ENCODE measurements around the gene TNS3.
A peak's percentile ranks its signal among the peaks of the same experiment; 100 is the strongest.
"Not testable (repeated sequence)": the region's sequence is repeated elsewhere in the genome, so short reads cannot be mapped to it uniquely, and the experiment has no call there.

Gene TNS3

DNA sequence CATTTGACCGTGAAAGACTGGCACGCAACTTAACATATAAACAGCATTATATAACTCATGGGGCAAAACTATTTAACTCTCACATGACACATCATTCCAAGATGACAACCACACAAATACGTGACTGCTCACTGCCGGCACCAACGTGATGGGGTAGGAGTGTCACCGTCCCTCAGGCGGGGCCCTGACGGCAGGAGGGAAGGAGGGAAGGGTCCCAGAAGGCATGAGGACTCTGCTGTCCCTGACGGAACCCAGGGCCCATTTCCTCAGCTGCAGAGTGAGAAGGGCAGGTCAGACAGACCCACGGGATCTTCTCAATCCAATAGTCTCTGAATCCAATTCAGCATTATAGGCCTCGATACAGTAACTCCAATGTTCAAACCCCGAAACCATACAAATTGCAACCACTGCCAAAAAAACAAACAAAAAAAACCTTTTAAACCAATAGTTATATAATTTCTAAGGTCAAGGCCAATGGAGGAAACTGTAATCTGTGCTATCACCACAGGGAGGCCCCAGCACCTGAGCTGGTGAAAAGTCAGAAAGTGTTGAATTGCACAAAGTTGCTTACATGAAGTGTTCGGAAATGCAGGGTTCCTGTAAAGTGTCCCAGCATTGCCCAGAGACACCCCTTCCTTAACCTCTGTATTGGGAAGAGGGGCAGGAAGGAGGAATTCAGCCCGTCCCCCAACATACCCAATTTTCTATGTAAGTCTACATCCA, 137.4 kb downstream of the TNS3 start:
- DNase-seq, result no peak

DNA sequence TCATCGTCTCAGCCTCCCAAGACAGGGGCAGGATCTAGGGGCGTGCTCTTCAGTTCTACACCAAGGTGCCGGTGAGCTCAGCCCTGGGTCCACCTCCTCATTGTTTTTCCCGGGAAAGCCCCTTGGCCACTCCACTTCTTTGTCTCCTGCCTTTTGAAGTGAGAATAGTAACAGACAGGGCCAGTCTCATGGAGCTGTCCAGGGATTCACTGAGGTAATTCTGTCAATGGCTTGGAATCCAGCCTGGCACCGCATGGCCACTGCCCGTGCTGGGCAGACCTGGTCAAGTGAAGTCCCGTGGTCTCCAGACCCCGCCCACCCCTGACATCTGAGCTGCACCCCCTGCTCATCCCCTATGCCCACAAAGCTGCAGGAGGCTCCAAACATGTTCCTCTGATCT, 138.9 kb downstream of the TNS3 start:
- DNase-seq, result no peak

DNA sequence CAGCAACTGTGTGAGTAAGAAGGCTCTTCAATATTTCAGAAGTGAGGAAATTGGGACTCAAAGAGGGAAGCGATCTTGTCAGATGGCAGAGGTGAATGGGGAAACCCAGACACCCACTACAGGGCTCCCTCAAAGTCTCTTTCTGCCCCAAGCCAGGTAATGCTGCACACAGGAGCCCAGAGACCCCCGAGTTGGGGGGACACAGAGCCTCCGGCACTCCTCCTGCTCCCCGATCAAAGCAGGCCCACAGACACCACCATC, 139.4 kb downstream of the TNS3 start:
- DNase-seq, result no peak

DNA sequence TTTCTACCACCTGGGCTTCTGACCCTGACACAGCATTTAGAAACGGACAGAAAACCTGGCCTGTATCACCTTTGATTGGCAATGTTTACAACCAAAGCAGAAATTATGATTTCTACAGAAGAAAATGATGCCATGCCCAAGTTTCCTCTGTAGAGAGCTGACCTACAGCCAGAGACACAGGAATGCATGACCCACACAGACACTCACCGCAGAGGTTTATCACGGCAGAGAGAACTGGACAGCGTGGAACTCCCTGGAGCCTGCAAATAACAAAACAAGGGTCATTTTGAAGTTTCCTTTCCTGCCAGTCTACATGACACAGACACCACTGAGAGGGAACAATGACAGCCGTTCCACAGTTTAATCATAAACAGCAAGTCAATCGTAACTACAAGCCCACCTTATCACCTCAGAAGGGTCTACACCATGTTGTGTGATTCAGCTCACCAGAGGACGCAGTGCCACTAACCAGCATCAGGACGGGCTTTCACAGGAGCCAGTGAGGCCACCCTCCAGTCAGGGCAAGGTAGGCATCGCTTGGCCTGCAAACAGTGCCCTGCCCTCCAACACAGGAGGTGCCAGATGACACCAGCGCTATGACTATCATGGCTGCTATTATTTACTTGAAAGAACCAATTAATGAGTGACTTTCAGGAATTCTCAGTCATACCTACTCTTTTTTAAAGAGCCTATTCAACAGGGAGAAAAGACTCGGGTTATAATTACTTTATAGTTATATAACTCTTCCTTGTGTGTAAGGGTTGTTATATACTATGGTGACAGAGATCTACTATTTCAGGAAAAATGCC, 139.9 kb downstream of the TNS3 start:
- DNase-seq, result no peak

DNA sequence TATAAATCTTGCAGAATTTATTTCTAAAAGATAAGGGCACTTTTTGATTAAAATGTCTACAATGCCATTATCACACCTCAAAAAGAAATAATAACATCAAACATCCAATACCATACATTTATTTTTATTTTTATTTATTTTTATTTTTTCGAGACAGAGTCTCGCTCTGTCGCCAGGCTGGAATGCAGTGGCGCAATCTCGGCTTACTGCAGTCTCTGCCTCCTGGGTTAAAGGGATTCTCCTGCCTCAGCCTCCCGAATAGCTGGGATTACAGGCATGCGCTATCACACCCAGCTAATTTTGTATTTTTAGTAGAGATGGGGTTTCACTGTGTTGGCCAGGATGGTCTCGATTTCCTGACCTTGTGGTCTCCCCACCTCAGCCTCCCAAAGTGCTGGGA, 140.9 kb downstream of the TNS3 start:
- not testable (repeated sequence) for DNase-seq

DNA sequence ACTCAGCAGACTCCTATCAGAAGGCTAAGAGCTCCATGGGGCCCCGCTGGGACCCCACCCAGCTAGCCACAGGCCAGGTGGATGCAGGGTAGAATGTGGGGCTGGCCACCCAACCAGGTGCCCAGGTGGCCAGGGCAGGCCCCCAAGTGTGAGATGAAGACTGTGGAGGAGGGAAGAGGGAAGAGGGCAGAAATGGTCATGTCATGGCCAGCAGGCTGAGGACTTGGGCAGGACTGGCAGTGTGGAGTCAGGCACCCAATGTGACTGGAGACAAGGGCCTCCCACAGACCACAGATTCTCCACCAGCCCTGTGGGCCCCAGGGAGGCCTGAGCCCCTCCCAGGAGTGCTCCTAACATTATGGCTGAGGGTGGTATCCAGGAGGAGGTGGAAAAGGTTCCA, 141.6 kb downstream of the TNS3 start:
- DNase-seq, result no peak

DNA sequence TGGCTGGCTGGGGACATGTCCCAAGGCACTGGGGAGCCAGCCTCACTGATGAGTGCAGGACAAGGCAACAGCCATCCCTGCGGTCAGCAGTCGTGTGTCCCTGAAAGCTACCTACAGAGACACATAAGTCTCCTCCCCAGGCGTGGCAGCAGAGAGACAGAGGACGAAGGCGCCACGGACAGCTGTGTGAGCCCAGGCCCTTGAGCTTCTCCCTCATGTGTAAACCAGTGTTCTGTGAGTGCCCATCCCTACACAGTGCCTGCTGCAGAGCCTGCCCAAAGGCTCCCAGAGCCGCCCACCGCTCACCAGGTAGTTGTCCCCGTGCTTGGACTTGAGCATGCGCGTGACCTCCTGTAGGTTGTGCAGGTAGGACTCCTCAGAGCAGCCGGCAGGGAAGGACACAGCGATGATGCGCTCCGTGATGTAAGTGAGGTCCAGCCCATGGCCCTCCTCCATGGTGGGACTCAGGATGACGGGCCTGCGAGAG, 142.7 kb downstream of the TNS3 start:
- no peak for DNase-seq

DNA sequence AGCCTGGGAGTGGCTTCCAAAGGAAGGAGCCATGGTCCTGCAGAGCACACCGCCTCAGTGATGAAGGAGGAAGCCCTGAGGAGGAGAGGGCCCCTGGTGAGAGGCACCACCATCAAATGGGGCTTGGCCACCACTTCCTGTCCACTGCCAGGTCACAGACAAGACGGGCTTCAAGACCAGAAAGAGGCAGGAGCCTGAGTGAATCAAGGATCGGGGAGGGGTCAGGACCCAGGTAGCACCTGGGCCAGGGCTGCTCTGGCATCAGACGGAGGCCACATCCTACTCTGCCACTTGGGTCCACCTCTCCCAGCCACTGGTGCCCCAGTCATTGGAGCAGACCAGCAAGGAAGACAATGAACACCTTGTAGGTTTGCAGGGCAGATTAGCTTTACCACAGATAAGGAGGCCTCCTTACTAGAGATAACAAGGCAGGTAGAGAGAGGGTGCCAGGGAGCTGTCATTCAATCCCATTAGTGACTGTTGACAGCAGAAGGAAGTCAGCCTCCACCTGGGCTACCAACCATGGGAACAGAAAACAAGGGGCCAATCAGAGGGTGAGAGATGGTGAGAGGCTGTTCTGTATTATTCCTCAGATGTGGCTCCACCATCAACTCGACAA, 143.4 kb downstream of the TNS3 start:
- DNase-seq, result no peak

DNA sequence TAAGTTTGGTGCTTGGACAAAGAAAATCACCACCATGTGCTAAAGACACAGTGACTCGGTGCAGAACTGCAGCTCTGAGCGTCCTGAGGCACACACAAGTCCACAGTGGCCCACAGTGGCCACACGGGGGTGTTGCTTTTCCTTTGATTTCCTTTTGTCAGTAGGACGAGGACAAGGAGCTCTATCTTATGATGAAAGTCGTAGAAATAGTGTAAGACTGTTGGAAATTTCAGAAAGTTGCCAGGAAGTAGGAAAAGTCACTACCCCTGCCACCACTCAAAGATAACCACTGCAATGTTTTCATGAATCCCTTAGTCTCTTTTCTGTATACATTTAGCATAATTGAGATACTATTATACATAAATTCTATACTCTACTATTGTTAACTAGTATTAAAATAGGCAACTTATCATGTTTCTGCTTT, 146.0 kb downstream of the TNS3 start:
- DNase-seq, result peak; percentile 6

DNA sequence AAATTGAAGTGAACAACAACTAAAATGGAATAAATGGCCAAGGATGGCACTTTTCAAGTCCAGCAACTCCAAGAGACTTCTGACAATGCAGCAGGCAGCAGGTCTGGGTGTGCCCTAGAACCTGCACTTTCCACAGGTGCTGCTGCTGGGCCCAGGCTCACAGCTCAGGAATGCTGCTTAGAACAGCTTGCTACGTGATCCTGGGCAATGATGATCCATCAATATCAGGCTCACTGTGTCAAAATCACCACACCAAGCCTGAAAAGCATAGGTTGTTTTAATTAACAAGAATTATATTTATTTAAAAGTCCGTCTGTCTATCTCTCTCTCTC, 148.4 kb downstream of the TNS3 start:
- DNase-seq, result no peak

DNA sequence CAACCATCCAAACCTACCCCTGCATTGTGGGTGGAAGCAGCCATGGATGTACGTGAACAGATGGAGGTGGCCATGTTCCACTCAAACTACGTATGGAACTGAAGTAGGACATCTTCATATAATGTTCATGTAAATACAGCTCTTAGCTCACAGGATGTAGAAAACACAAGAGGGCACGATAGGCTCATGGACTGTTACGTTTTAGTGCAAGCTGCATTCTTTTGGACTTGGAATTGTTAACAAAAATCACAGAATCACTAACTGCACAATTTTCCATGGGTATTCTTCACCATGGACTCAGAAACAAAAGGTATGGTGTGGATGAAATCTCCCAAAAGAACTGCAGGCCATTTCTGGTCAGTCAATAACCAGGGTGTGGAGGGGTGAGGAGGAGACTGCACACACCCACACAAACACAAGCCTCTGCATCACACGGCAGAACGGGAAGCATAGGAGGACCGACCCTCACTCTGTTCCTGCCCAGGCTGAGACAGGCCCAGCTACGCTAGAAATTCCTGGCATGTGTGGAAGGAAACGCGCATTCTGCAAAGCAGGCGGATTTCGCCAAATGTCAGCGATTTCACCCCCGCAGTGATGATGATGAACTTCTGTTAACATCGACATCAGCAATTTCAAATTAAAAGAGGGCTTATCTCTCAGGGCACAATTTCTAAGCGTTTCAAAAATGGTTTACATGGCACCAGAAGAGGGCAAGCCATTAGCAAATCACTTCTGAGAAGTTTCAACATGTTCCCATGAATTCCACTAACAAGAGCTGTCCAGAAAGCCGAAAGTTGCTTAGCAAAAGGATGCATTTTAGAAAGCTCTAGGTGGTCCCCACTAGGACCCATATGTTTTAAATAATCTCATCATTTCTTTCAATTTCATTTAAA, 149.0 kb downstream of the TNS3 start:
- DNase-seq, result no peak

DNA sequence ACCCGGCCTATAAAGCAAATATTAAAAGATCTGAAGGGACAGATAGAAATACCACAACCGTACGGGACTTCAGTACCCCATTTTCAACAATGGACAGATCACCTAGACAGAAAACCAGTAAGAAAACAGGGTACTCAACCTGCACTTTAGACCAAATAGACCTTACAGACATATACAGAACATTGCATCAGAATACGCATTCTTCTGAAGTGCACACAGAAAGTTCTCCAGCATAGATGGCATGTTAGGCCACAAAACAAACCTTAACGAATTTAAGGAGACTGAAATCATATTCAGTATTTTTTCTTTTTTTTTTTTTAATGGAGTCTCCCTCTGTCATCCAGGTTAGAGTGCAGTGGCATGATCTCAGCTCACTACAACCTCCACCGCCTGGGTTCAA, 151.5 kb downstream of the TNS3 start:
- no peak for DNase-seq

DNA sequence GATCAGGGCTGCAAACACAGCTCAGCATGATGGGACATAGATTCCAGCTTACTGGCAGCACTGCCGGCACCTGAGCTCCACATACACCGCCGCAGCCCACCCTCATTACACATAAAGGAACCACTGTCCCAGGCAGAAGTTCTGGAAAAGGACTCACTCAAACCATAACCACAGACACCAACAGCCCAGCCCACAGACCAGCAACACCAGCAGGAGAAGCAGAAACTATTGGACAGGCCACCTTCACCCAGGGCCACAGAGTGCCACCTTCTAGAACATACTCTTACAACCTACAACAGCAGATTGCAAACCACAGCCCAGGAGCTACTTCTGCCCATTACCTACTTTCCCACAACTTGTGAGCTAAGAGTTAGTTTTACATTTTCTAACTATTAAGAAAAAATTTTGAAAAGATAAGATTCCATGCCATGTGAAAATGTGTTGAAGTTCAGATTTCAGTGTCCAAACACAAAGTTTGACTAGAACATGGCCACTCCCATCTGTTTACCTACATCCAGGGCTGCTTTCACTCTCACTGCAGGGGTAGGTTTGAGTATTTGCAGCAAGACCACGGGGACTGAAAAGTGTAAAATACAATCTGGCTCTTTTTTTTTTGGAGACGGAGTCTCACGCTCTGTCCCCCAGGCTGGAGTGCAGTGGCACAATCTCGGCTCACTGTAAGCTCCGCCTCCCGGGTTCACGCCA, 153.0 kb downstream of the TNS3 start:
- DNase-seq, result no peak

DNA sequence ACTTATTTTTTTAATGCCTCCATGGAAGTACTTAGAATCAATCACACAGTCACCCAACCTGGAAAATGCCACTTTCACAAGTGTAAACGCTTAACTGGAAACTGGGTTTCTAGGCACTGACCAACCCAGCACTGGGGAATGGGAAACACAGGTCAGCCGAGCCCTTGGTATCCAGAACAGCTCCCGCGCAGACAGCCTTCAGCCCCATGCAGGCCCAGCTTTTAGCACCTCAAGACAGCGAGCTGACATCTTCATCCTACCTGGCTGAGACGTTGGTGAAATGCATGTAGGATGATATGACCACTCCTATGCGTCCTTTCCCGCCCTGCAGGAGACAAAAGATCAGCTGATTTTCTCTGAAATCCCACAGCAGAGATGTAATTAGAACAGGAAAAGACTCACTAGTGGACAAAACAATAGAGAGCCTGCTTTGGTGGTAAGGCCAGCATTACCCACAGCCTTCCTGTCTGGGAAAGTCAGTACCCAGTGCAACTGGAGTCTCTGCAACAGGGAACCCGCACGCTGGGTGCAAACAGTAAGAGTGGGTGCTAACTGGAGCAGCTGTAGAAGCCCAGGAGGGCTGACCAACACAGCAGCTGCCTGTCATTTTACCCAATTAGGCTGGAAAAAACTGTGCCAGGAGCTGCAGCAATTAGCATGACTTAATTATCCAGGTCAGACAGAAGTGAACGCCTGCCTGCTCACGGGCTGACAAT, 153.7 kb downstream of the TNS3 start:
- DNase-seq, result peak; percentile 80

DNA sequence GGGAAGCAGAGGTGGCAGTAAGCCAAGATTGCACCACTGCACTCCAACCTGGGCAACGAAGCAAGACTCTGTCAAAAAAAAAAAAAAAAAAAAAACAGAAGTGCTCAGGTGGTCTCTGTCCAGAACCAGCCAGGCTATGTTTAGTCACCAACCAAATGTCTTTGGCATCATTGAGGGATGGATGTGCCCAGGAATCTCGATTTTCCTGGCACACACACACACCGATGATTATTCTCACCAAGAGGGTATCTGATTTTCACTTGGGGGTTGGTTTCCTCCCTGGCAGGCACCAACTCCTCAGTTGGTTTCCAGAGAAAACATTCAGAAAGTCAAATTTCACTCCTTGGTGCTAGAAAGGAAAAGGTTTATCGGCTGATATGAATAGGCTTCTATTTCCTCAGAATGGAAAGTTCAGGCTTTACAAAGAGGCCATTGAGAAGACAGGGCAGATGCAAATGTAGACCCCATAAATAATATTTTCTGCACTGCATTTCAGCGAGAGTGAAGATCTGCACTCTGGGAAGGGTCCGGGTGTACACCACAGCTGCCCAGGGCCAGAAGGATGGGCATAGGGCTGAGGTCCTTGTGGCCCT, 154.8 kb downstream of the TNS3 start:
- no peak for DNase-seq

DNA sequence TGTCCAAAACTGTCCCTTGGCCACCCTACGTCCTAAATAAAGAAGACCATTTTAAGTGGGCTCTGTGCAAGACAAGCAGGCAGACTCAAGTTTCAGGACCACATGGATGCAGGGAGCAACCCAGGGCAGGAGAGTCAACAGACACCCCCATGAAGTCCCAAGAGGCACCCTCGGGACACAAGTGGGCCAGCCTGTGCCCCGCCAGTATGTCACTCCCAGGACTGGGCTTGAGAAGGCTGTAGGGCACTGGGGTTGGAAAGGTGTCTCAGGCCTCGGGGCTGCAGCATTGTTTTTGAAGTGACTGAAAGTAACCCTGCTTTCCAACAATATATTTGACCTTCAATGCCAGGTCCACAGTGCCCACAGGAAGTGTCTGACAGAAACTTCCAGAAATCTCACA, 157.4 kb downstream of the TNS3 start:
- DNase-seq, result no peak

DNA sequence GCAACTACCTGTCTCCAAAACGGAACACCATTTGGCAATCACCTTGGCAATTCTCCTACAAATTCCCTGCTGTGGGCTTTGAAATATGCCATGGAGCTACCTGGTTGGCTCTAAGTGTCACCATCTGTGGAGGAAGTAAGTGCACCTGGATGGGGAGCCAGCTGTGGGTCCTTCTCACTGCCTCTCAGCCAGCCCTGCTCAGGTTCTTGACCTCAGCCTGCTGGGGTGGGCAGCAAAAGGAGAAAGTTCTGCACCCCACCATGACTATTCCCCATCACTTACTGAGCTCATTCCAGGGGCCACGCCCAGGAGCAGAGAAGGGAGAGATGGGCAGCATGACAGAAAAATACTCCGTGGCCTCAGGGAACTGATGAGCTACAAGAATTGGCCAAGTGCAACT, 158.7 kb downstream of the TNS3 start:
- DNase-seq, result no peak

DNA sequence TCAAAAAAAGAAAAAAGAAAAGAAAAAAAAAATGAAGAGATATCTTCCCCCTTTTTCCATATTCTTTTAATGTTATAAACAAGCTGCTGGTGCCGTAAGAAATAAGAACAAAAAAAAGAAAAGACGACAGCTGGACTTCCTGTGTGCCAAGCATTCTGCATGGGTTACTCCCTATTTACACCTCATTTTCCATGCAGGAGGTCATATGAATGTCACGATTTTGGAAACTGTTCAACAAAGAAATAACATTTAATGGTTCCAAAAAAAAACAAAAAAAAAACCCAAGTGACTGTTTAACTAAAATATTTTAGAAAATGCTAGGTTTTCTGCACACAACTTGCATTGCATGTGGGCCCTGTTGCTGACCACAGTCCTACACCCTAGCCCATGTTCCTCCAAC, 159.3 kb downstream of the TNS3 start:
- DNase-seq, result no peak

DNA sequence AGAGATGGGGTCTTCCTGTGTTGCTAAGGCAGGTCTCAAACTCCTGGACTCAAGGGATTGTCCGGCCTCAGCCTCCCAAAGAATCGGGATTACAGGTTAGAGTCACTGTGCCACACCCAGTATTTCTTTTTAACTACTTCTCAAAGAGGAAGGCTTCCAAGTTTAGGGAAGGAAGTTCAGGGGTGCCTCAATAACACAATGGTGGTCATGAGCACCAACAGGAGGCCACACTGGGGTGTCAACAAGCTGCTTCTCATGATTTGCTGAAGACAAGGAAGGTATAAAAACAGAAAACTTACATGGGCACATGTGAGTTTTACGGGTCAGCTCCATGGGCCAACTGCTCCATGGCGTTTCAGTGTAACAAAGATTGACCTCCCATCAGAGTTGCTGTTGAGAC, 160.5 kb downstream of the TNS3 start:
- no peak for DNase-seq

DNA sequence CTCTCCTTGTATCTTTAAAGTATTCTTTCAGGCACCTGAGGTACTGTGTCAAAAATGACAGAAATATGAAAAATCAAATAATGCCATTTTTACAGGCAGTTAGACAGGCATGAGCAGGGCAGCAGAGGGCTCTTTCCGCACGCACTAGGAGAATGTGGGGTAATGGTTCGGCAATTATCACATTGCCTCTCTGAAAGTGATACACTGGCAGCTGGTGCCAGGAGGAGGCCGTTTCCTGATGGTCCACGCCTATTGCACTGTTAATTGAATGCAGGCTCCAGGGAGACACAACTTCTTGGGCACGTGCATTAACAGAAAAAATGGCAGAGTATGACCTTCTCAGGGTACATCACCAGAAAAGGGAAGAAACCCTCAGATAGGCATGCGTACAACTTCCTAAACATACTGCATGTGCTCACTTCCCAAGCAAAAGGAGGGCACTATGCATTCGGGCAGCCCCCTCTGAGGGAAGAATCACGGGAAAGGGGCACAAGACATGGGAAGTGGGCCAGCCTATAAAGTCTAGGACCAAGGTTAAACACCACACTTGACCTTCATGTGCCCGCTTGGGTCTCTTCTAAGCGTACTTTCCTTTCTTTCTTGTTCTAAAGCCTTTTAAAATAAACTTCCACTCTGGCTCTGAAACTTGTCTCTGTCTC, 161.7 kb downstream of the TNS3 start:
- no peak for DNase-seq

DNA sequence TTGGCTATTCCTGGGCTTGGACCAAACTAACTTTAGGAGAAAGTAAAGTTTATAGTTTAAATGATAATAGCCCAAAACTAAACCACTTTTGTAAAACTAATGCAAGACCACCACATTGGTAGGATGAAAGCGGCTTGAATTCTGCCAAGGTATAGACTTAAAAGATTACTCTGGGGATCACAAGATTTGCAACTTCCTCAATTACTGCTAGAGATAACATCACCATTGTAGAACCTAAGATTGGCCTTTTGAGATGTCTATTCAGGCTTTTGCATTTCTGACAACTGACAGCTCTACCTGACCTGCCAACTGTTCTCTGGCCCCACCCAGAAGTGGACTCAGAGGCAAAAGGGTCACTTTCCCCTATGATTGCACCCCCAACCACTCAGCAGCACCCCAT, 162.4 kb downstream of the TNS3 start:
- no peak for DNase-seq
